IMR-90 (cell line): ENCODE measurements around the gene KAZN. TPM values are rescaled to one million over a fixed set of nuclear protein-coding genes. Genes with fewer than 3 reads are reported as not detected.

Experiments used
- ATAC-seq: fragments of 200-7000 bp; cut with Tn5 transposase; 2 replicates; pipeline ENCODE4 v1.9.1; 2020; ENCODE audit warnings: low read depth, mild to moderate bottlenecking, moderate library complexity
- BruUV-seq: library from RNA; stranded (reverse); fragments of 400-500 nt; replicated peaks from 2 replicates; lab custom pipeline; 2021; lab: Mats Ljungman, UMichigan
- CTCF ChIA-PET: fragments of 300-600 bp; formaldehyde crosslinking; extraction: SDS; loops from one replicate; lab custom pipeline; 2021; ENCODE audit warnings: antibody characterized with exemption; lab: Yijun Ruan, JAX
- POLR2A ChIA-PET: fragments of 300-600 bp; sonication (Branson Sonifier 250); formaldehyde crosslinking; loops from one replicate; lab custom pipeline; 2022; ENCODE audit warnings: antibody characterized with exemption; ENCODE audit not compliant: unreplicated experiment; lab: Charles Lee
- DNase-seq: peaks from one replicate; pipeline ENCODE4 v3.0.0; 2013
- H2AFZ ChIP-seq: replicated peaks from 2 replicates; pipeline ENCODE3; 2013; ENCODE audit warnings: low read length, mild to moderate bottlenecking; ENCODE audit not compliant: poor library complexity
- H2AK5ac ChIP-seq: 2 replicates; pipeline ENCODE4 v1.6.1; 2013; ENCODE audit warnings: low read depth, low read length, inconsistent platforms
- H2AK9ac ChIP-seq: replicated peaks from 2 replicates; pipeline ENCODE3; 2013; ENCODE audit warnings: mild to moderate bottlenecking, low read depth, low read length, moderate library complexity; ENCODE audit not compliant: poor library complexity
- H2BK120ac ChIP-seq: 2 replicates; pipeline ENCODE4 v1.6.1; 2013; ENCODE audit warnings: low read depth, low read length, inconsistent platforms
- H2BK15ac ChIP-seq: 3 replicates; pipeline ENCODE4 v1.6.1; 2013; ENCODE audit warnings: low read depth, low read length, inconsistent platforms
- H2BK20ac ChIP-seq: 2 replicates; pipeline ENCODE4 v1.6.1; 2013; ENCODE audit warnings: low read depth, mild to moderate bottlenecking, inconsistent platforms, low read length, moderate library complexity
- H2BK5ac ChIP-seq: 2 replicates; pipeline ENCODE4 v1.6.1; 2013; ENCODE audit warnings: mild to moderate bottlenecking, low read depth, low read length, inconsistent platforms; ENCODE audit not compliant: poor library complexity, severe bottlenecking
- H3K14ac ChIP-seq: replicated peaks from 2 replicates; pipeline ENCODE4 v1.6.1; 2013; ENCODE audit warnings: low read depth, low read length, inconsistent platforms
- H3K18ac ChIP-seq: 2 replicates; pipeline ENCODE4 v1.6.1; 2013; ENCODE audit warnings: low read depth, low read length, control low read depth
- H3K23ac ChIP-seq: 2 replicates; pipeline ENCODE4 v1.6.1; 2013; ENCODE audit warnings: low read depth, low read length, inconsistent platforms
- H3K27ac ChIP-seq: 2 replicates; pipeline ENCODE4 v1.5.1; 2013; ENCODE audit warnings: mild to moderate bottlenecking, control low read depth, low read length; ENCODE audit not compliant: insufficient read depth
- H3K27me3 ChIP-seq: 2 replicates; pipeline ENCODE4 v1.6.1; 2013; ENCODE audit warnings: low read length; ENCODE audit not compliant: control insufficient read depth, insufficient read depth
- H3K36me3 ChIP-seq: 2 replicates; pipeline ENCODE4 v1.6.1; 2013; ENCODE audit warnings: low read length, mixed read lengths; ENCODE audit not compliant: control insufficient read depth, insufficient read depth
- H3K4ac ChIP-seq: 2 replicates; pipeline ENCODE4 v1.6.1; 2013; ENCODE audit warnings: low read depth, low read length, inconsistent platforms
- H3K4me1 ChIP-seq: 2 replicates; pipeline ENCODE4 v1.6.1; 2013; ENCODE audit warnings: low read length, mixed read lengths; ENCODE audit not compliant: control insufficient read depth, insufficient read depth
- H3K4me2 ChIP-seq: 2 replicates; pipeline ENCODE4 v1.6.1; 2013; ENCODE audit warnings: low read depth, mild to moderate bottlenecking, control low read depth, low read length, moderate library complexity
- H3K4me3 ChIP-seq: 2 replicates; pipeline ENCODE4 v1.5.1; 2013; ENCODE audit warnings: low read depth, mild to moderate bottlenecking, control low read depth, low read length, moderate library complexity; ENCODE audit not compliant: insufficient read depth
- H3K56ac ChIP-seq: 2 replicates; pipeline ENCODE4 v1.6.1; 2013; ENCODE audit warnings: low read length, inconsistent platforms; ENCODE audit not compliant: insufficient read depth; ENCODE audit errors: extremely low read depth
- H3K79me1 ChIP-seq, 2 experiments: 2 replicates each; pipeline ENCODE4 v1.6.1; 2013; ENCODE audit warnings: low read length in 2 of 2, inconsistent platforms in 1 of 2, low read depth in 1 of 2
- H3K9ac ChIP-seq: 2 replicates; pipeline ENCODE4 v1.6.1; 2013; ENCODE audit warnings: low read depth, low read length, control low read depth
- H3K9me1 ChIP-seq: 2 replicates; pipeline ENCODE4 v1.6.1; 2013; ENCODE audit warnings: low read length, inconsistent platforms; ENCODE audit not compliant: insufficient read depth
- H3K9me3 ChIP-seq: 2 replicates; pipeline ENCODE4 v1.6.1; 2013; ENCODE audit warnings: low read length; ENCODE audit not compliant: control insufficient read depth, insufficient read depth
- H4K20me1 ChIP-seq: 2 replicates; pipeline ENCODE4 v1.6.1; 2013; ENCODE audit warnings: low read length, inconsistent platforms; ENCODE audit not compliant: insufficient read depth
- H4K5ac ChIP-seq: 2 replicates; pipeline ENCODE4 v1.6.1; 2013; ENCODE audit warnings: mild to moderate bottlenecking, low read depth, low read length, control low read depth
- H4K8ac ChIP-seq, 2 experiments: 2 replicates each; pipeline ENCODE4 v1.6.1; 2013; ENCODE audit warnings: low read depth in 2 of 2, low read length in 2 of 2, control low read depth in 1 of 2, inconsistent platforms in 1 of 2
- H4K91ac ChIP-seq: 2 replicates; pipeline ENCODE4 v1.6.1; 2013; ENCODE audit warnings: low read depth, low read length, inconsistent platforms; ENCODE audit not compliant: insufficient read depth
- CHD1 ChIP-seq: IDR thresholded peaks from 2 replicates; pipeline ENCODE4 v1.6.1; 2012; ENCODE audit warnings: low read depth, low read length, improper control_type of control experiment
- CTCF ChIP-seq: conservative IDR thresholded peaks from 2 replicates; pipeline ENCODE4 v1.5.1; 2012; ENCODE audit warnings: mild to moderate bottlenecking, low read depth, low read length, improper control_type of control experiment
- ELK1 ChIP-seq: fragments of 150-350 bp; IDR thresholded peaks from 2 replicates; pipeline ENCODE4 v1.6.1; 2016; ENCODE audit warnings: low read depth, mild to moderate bottlenecking, low read length, moderate library complexity, borderline replicate concordance
- MAFK ChIP-seq: IDR thresholded peaks from 2 replicates; pipeline ENCODE4 v1.6.1; 2012; ENCODE audit warnings: low read depth, low read length, improper control_type of control experiment
- MAZ ChIP-seq: IDR thresholded peaks from 2 replicates; pipeline ENCODE4 v1.6.1; 2012; ENCODE audit warnings: low read depth, mild to moderate bottlenecking, low read length, improper control_type of control experiment, moderate library complexity, borderline replicate concordance
- MXI1 ChIP-seq: IDR thresholded peaks from 2 replicates; pipeline ENCODE4 v1.6.1; 2012; ENCODE audit warnings: low read depth, mild to moderate bottlenecking, low read length, moderate library complexity, borderline replicate concordance
- NFE2L2 ChIP-seq: fragments of 150-350 bp; IDR thresholded peaks from 2 replicates; pipeline ENCODE4 v1.6.1; 2016; ENCODE audit warnings: low read depth, mild to moderate bottlenecking, low read length
- RAD21 ChIP-seq: IDR thresholded peaks from 2 replicates; pipeline ENCODE4 v1.6.1; 2012; ENCODE audit warnings: low read length, improper control_type of control experiment
- RCOR1 ChIP-seq: IDR thresholded peaks from 2 replicates; pipeline ENCODE4 v1.6.1; 2012; ENCODE audit warnings: mild to moderate bottlenecking, low read length, improper control_type of control experiment; ENCODE audit not compliant: insufficient replicate concordance
- RFX5 ChIP-seq: IDR thresholded peaks from 2 replicates; pipeline ENCODE4 v1.8.0; 2012; ENCODE audit warnings: low read depth, mild to moderate bottlenecking, low read length, moderate library complexity
- SMC3 ChIP-seq: fragments of 150-350 bp; IDR thresholded peaks from 2 replicates; pipeline ENCODE4 v1.6.1; 2016; ENCODE audit warnings: low read depth, mild to moderate bottlenecking, antibody characterized with exemption, low read length, moderate library complexity
- WGBS, 2 experiments: methylation state at CpG; one replicate each; pipeline versions ENCODE4 v1.1.5 to v1.1.7; 2013; ENCODE audit warnings: missing lambda C conversion rate in 2 of 2; ENCODE audit not compliant: insufficient read length in 1 of 2; ENCODE audit errors: extremely low coverage in 2 of 2; 5-methylcytosine and 5-hydroxymethylcytosine counted together
- dilution Hi-C: fragments of 300-500 bp; cut with HindIII; formaldehyde crosslinking; loops from one replicate; pipeline ENCODE4 v1.14.3; 2018; ENCODE audit warnings: low sequenced_read_pairs; ENCODE audit not compliant: unreplicated experiment
- in situ Hi-C: fragments of 300-500 bp; cut with MboI; formaldehyde crosslinking; loops from 3 replicates; pipeline ENCODE4 v1.14.3; 2019; ENCODE audit warnings: low sequenced_read_pairs, inconsistent platforms, mixed read lengths
- intact Hi-C: fragments of 100-400 bp; cut with micrococcal nuclease; formaldehyde crosslinking; loops from 2 replicates; pipeline ENCODE4 v1.10.0; 2022
- polyA plus RNA-seq, 3 experiments: library from polyadenylated mRNA; depleted of rRNA; stranded (reverse); fragments of >200 nt; gene quantifications; 2 replicates each; pipeline ENCODE4 v1.2.3, GENCODE V29; 2012; ENCODE audit warnings: low replicate concordance in 1 of 3
- total RNA-seq: library from RNA; depleted of rRNA; stranded (reverse); fragments of >200 nt; gene quantifications from 2 replicates; pipeline ENCODE4 v1.2.3, GENCODE V29; 2012
- TF ChIP-seq, protein P1 (sequence below): fragments of 150-350 bp; IDR thresholded peaks from 2 replicates; pipeline ENCODE4 v1.6.1; 2017; ENCODE audit warnings: mild to moderate bottlenecking, antibody characterized with exemption, low read length, low read depth

KAZN gene
- total and polyA plus RNA-seq, 2 of the 4 experiments (the other 2 are of a cell fraction): 5.2 to 10.5 TPM

- no peak overlapping the region for H3K4me3 ChIP-seq
- no peak overlapping the region for H3K9ac ChIP-seq
- H2BK20ac ChIP-seq: no peak overlapping the region
- ChIA-PET CTCF (no interaction called here), POLR2A (no interaction called here)
- H3K56ac ChIP-seq: no peak overlapping the region
- no peak overlapping the region for H3K23ac ChIP-seq
- no peak overlapping the region for H3K4me2 ChIP-seq
- dilution Hi-C loops (no loop called here), intact Hi-C loops (no loop called here), in situ Hi-C loops (no loop called here)
- H3K4me1 ChIP-seq: peaks cover 8% of the 10 kb centered on the region
- H3K27me3 ChIP-seq: no peaks in the 10 kb centered on the region
- TF ChIP-seq SMC3: no peak
- no peak for TF ChIP-seq RFX5
- no peak for TF ChIP-seq MXI1
- no peak for TF ChIP-seq MAFK
- no peak for TF ChIP-seq MAZ
- TF ChIP-seq, protein P1, sequence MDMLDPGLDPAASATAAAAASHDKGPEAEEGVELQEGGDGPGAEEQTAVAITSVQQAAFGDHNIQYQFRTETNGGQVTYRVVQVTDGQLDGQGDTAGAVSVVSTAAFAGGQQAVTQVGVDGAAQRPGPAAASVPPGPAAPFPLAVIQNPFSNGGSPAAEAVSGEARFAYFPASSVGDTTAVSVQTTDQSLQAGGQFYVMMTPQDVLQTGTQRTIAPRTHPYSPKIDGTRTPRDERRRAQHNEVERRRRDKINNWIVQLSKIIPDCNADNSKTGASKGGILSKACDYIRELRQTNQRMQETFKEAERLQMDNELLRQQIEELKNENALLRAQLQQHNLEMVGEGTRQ: no peak
- TF ChIP-seq RCOR1: no peak
- no peak for TF ChIP-seq CHD1
- TF ChIP-seq RAD21: no peak
- TF ChIP-seq CTCF: no peak
- no peak for TF ChIP-seq NFE2L2
- TF ChIP-seq ELK1: no peak
- BruUV-seq: no TSS peak
- no peak overlapping the region for H2AFZ ChIP-seq
- H4K5ac ChIP-seq: no peak overlapping the region
- no CpG with 5 or more reads among the region's 3 CpGs for WGBS, 2 experiments
- H3K79me1 ChIP-seq: peaks cover 15 to 33% of the 10 kb centered on the region in 2 experiments
- no peak overlapping the region for H3K4ac ChIP-seq
- no peak overlapping the region for H3K18ac ChIP-seq
- peaks cover 11% of the 10 kb centered on the region; the same call in 1 of the 2 replicates for H3K9me1 ChIP-seq
- H4K8ac ChIP-seq: no peak overlapping the region
- H3K27ac ChIP-seq: no peak overlapping the region
- peaks cover 6% of the 10 kb centered on the region for H3K36me3 ChIP-seq
- H3K14ac ChIP-seq: no peak overlapping the region
- H2BK120ac ChIP-seq: no peak overlapping the region
- no peak overlapping the region for H4K91ac ChIP-seq
- H2AK9ac ChIP-seq: peak overlapping the region; percentile 13
- H2BK5ac ChIP-seq: no peak overlapping the region
- no peaks in the 10 kb centered on the region for H3K9me3 ChIP-seq
- H2AK5ac ChIP-seq: no peak overlapping the region
- DNase-seq (no peak), ATAC-seq (no peak)
- H2BK15ac ChIP-seq: no peak overlapping the region
- peaks cover 28% of the 10 kb centered on the region for H4K20me1 ChIP-seq
Measured at GRCh38 chr1:15035236-15035635, 436.8 kb downstream of the KAZN start.
